ENCODE data around the gene TCF3.

GRCh38 chr19:1560286-1560882 is 92.0 kb downstream of the TCF3 start:
- TF ChIP-seq POLR2A (IDR thresholded peaks at IDR 0.05) (no peak), CTCF (IDR thresholded peaks at IDR 0.05) (no peak), EP300 (IDR thresholded peaks at IDR 0.05) (no peak)
